ENCODE results near the gene MAP7D2. TPM values are rescaled to one million over a fixed set of nuclear protein-coding genes. Genes with fewer than 3 reads are reported as not detected.

The MAP7D2 gene
- total RNA-seq, 2 experiments from 2014 or later, result 0.69 to 0.83 TPM

DNA sequence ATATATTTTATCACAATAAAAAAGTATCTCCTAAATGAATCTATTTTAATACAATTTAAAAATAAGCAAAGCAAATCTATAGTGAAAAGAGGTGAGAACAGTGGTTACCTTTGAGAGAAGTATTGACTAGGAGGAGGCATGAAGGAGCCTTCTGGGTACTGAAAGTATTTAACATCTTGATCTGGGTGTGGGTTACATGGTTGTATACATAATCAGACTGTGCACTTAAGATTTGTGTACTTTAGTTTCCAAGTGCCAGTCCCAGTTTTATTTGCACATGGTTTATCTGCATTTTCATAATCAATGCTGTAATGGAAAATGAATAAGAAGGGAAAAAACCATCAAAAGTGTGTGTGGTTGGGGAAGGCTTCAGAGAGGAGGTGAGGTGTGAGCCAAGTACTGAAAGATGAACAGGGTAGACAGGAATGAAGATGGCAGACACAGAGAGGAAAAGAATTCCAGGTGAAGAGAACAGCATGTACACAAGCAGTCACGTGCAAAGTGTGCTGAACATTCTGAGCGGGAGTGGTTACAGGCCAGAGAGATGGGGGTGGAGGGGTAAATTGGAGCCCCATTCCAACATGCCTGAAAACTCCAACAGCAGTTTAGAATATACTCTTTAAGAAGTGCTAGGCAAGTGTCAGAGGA, 14.6 kb downstream of the MAP7D2 start:
- peaks cover 7% of the 10 kb centered on the region for H3K4me1 Mint-ChIP-seq (ENCODE audit: low read depth)
- intact Hi-C loops (cut with micrococcal nuclease), result no loop called here
- no peak for DNase-seq
- H3K27me3 Mint-ChIP-seq (ENCODE audit: low read depth), result no peaks in the 10 kb centered on the region
- H3K36me3 Mint-ChIP-seq (ENCODE audit: low read depth), result no peaks in the 10 kb centered on the region
- CTCF ChIA-PET, result no interaction called here
- no peak overlapping the region for H3K27ac Mint-ChIP-seq
- H3K9me3 Mint-ChIP-seq, result no peaks in the 10 kb centered on the region
- H3K4me3 Mint-ChIP-seq, result no peak overlapping the region

DNA sequence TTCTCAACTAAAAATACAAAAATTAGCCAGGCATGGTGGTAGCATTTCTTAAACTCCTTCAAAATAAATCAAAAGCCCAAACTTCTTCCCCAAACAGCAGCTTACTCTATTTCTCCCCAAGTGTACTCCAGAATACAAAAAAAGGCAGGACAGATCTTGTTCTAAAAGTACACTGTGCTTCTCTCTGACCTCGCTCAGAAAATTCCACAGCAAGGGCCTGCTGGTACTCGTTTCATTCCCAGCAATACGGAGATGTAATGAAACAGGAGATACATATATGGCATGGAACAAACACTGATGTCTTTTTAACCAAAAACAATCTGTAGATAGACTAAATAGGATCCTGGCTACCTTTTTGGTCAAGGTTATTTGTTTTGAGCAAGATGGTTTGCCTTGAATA, 25.2 kb downstream of the MAP7D2 start:
- intact Hi-C loops (cut with micrococcal nuclease), result no loop called here
- CTCF ChIA-PET, result no interaction called here

DNA sequence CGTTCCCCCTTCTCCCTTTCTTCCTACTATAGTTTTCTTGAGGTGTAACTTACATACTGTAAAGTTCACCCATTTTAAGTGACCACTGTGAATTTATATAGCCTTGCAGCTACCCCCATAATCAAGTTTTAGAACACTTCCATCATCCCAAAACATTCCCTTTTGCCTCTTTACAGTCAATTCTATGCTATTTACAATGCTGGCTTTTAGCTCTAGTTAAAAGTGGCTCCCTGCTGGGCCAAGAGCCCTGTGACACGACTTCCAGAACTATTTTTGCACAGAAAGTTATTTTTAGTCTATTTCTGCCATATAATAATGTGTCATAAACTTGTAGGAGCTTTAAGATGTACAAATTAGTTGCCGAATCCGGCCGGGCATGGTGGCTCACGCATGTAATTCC, 26.9 kb downstream of the MAP7D2 start:
- intact Hi-C loops (cut with micrococcal nuclease), result no loop called here
- CTCF ChIA-PET, result interaction anchor here (1.0 kb wide), 1 partner anchor 337 kb away, joined by 3 read pairs; no protein-coding TSS in a partner anchor

More for the DNA sequence above, 25.2 kb downstream of the MAP7D2 start:
- Mint-ChIP-seq H3K36me3 (ENCODE audit: low read depth) (no peaks in the 10 kb centered on the region), H3K27me3 (ENCODE audit: low read depth) (no peaks in the 10 kb centered on the region), H3K27ac (no peak overlapping the region), H3K4me3 (no peak overlapping the region), H3K4me1 (ENCODE audit: low read depth) (no peaks in the 10 kb centered on the region), H3K9me3 (no peaks in the 10 kb centered on the region)
- DNase-seq, result no peak

DNA sequence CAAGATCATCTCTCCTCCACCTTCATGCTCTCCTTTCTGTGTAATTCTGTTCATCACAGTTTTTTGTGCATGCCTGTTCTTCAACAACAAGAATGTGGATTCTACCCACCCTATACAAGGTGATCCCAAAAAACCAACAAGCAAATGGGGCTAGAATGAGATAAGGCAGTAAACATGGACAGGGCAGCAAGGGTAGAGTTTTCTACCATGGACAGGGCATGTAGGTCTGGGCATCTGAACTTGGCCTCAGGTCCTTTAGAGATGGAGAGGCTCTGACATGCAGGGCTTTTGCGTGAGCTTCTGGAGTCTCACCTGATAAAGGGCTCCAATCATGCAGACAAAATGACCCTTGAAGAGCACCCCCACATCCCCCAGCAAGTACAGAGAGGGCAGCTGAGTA, 36.4 kb downstream of the MAP7D2 start:
- no peaks in the 10 kb centered on the region for H3K4me1 Mint-ChIP-seq (ENCODE audit: low read depth)
- no peaks in the 10 kb centered on the region for H3K9me3 Mint-ChIP-seq
- DNase-seq, result no peak
- no peaks in the 10 kb centered on the region for H3K27me3 Mint-ChIP-seq (ENCODE audit: low read depth)
- CTCF ChIA-PET, result no interaction called here
- no peak overlapping the region for H3K4me3 Mint-ChIP-seq
- no peaks in the 10 kb centered on the region for H3K36me3 Mint-ChIP-seq (ENCODE audit: low read depth)
- intact Hi-C loops (cut with micrococcal nuclease), result no loop called here
- H3K27ac Mint-ChIP-seq, result no peak overlapping the region

More for the DNA sequence above, 26.9 kb downstream of the MAP7D2 start:
- no peaks in the 10 kb centered on the region for H3K4me1 Mint-ChIP-seq (ENCODE audit: low read depth)
- no peaks in the 10 kb centered on the region for H3K9me3 Mint-ChIP-seq
- DNase-seq, result no peak
- H3K36me3 Mint-ChIP-seq (ENCODE audit: low read depth), result no peaks in the 10 kb centered on the region
- no peak overlapping the region for H3K4me3 Mint-ChIP-seq
- H3K27me3 Mint-ChIP-seq (ENCODE audit: low read depth), result no peaks in the 10 kb centered on the region
- no peak overlapping the region for H3K27ac Mint-ChIP-seq

DNA sequence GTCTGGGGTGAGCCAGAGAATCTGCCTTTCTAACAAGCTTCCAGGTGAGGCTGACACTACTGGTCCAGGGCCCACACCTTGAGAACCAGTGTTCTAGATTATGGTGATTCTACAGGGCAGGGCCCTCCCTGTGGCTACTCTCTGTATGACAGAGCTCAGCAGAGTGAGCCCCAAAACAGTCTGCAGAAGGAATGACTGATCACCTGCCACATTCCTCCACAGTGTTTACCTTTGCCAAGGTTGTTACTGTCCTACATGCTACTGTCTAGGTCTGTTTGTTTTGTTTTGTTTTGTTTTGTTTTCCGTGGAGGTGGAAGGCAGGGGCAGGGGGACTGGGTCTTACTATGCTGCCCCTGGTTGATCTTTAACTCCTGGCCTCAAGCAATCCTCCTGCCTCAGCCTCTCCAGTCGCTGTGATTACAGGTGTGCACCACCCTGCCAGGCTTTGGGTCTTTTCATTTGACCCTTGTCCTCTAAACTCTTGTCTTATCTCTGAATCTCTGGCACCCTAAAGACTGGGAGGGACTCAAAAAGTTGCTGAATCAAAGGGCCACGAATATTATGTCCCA, 45.1 kb downstream of the MAP7D2 start:
- DNase-seq, result no peak
- H3K36me3 Mint-ChIP-seq (ENCODE audit: low read depth), result no peaks in the 10 kb centered on the region
- no peaks in the 10 kb centered on the region for H3K9me3 Mint-ChIP-seq
- intact Hi-C loops (cut with micrococcal nuclease), result no loop called here
- H3K27ac Mint-ChIP-seq, result no peak overlapping the region
- H3K4me3 Mint-ChIP-seq, result no peak overlapping the region
- no peaks in the 10 kb centered on the region for H3K27me3 Mint-ChIP-seq (ENCODE audit: low read depth)
- CTCF ChIA-PET, result interaction anchor here (0.5 to 1.2 kb wide), 4 partner anchors 40 to 1161 kb away, joined by 3 to 5 read pairs (median 4); no protein-coding TSS in a partner anchor
- H3K4me1 Mint-ChIP-seq (ENCODE audit: low read depth), result no peaks in the 10 kb centered on the region

DNA sequence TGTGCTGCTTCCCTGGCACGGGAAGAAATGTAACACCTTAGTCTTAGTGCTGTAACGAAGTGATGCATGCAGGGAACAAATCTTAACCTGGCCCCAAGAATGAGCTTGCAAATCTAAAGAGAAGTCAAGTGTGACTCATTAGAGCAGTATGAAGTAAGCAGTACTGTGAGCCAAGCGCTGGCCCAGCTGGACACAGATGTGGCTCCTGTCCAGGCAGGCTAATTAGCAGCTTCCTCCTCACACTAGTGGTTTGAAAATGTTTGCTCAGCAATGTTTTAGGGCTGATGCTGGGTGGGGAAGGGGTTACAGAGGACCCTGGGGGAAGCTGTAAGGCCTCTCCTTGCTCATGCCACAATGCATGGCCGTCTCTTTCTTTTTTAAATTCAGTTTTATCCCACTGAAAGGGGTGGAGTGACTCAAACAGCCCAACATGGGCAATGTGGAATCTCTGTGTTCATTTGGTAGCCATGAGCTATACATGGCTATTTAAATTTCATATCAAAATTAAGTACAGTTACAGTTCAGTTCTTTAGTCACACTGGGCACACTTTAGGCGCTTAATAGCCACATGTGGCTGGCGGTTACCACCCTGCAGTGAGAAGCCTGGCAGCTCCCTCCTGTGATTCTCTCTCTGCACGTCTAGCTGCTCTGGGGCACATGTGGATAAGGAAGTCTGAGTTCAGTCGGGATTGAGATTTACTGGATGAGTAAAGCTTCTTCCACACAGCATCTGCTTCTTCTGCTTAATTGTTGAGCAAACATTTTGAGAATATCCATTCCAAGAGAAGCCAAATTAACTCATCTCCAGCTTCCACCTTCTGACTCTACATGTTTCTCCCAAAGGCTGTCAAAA, 48.8 kb downstream of the MAP7D2 start:
- H3K36me3 Mint-ChIP-seq (ENCODE audit: low read depth), result no peaks in the 10 kb centered on the region
- intact Hi-C loops (cut with micrococcal nuclease), result loop anchor here (1.0 to 10.0 kb wide), 4 partner anchors 77 to 695 kb away; partner anchors contain the start of gene BCLAF3
- no peaks in the 10 kb centered on the region for H3K4me1 Mint-ChIP-seq (ENCODE audit: low read depth)
- no peak overlapping the region for H3K4me3 Mint-ChIP-seq
- H3K27me3 Mint-ChIP-seq (ENCODE audit: low read depth), result no peaks in the 10 kb centered on the region
- DNase-seq, result no peak
- CTCF ChIA-PET, result interaction anchor here (1.2 to 1.4 kb wide), 3 partner anchors 32 to 163 kb away, joined by 3 read pairs; no protein-coding TSS in a partner anchor
- no peak overlapping the region for H3K27ac Mint-ChIP-seq
- no peaks in the 10 kb centered on the region for H3K9me3 Mint-ChIP-seq

DNA sequence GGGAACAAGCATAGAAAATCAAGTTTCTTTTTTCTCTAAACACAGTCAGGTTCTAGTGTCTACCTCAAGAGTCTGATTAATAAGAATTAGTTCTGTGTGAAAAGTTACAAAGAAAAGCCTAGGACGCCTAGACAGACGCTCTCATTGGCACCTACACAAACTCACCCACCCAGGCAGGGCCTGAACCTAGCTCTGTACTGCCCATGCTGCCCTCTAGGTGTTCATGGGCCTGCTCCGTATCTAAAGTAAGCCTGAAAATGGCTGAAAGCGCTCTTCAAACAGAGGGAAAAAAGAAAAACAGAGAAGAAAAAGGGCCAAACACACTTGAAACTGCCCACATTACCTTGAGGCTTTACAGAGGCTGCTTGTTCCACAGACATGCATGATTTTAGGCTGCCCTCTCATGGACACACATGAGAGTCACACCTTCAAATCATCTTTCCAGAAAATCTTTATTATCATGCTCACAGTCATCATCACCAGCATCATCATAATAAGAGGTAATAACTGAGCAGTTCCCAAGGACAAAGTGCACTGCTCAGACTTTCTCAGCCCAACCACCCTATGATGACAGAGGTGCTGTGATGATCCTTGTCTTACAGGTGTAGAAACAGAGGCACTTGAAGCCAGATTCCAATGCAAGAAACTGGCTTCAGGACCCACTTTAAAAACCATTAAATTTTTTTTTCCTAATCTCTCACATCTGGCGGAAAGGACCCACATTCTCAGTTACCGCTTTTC, 49.6 kb downstream of the MAP7D2 start:
- Mint-ChIP-seq H3K36me3 (ENCODE audit: low read depth) (no peaks in the 10 kb centered on the region), H3K4me3 (no peak overlapping the region), H3K9me3 (no peaks in the 10 kb centered on the region), H3K4me1 (ENCODE audit: low read depth) (no peaks in the 10 kb centered on the region), H3K27ac (no peak overlapping the region), H3K27me3 (ENCODE audit: low read depth) (no peaks in the 10 kb centered on the region)
- intact Hi-C loops (cut with micrococcal nuclease), result loop anchor here (1.0 to 10.0 kb wide), 4 partner anchors 76 to 694 kb away; partner anchors contain the start of gene BCLAF3
- peak; percentile 44 for DNase-seq
- CTCF ChIA-PET, result interaction anchor here (0.7 to 2.3 kb wide), 4 partner anchors 32 to 162 kb away, joined by 3 to 7 read pairs (median 3); no protein-coding TSS in a partner anchor

DNA sequence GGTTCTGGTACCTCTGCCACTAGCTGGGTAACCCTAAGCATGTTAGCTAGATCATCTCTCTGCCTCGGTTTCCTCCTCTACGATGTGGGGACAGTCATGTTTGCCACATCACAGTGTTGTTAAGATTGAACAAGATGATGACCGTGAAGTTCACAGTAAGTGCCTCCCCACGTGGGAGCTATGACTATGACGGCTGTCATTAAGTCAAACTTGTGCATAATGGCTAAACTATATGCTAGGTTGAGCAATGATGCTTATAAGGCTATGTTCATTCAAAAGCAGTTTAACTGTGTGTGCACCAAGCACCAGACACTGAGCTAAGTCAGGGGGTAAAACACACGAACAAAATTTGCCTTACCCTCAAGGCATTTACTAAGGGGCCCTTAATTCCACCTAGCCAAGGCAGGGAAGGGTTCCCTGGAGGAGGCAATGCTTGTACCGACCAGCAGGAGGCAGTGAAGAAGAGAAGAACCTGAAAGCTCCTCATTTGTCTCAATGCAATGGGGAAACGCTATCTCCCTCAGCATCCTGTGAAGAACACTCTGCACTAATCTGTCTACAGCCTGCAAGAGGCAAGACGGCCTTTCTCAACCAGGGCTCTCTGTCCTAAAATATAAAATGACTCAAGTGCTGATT, 52.9 kb downstream of the MAP7D2 start:
- CTCF ChIA-PET, result interaction anchor here (0.6 kb wide), 1 partner anchor 158 kb away, joined by 7 read pairs; no protein-coding TSS in a partner anchor
- H3K4me1 Mint-ChIP-seq (ENCODE audit: low read depth), result peaks cover 4% of the 10 kb centered on the region
- peak; percentile 8 for DNase-seq

DNA sequence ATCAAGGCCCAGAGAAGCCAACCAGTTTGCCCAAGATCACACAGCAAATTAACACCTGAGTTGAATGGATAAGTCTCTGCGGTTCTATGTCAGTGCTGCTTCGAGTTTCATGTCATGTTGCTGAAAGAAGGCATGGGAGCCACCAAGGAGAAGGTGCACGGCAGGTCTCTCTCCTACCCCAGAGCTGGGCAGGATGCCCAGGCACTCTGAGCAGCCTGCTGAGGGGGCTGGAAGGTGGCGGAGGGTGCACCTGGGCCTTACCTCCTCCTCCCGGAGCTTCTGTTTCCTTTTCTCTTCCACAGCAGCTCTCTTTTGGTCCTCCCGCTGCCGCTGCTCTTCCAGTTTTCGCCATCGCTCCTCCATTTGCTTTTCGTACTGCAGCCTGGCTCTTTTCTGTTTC, 53.6 kb downstream of the MAP7D2 start:
- no peak overlapping the region for H3K4me3 Mint-ChIP-seq
- H3K27me3 Mint-ChIP-seq (ENCODE audit: low read depth), result no peaks in the 10 kb centered on the region
- no peaks in the 10 kb centered on the region for H3K9me3 Mint-ChIP-seq
- H3K36me3 Mint-ChIP-seq (ENCODE audit: low read depth), result no peaks in the 10 kb centered on the region
- CTCF ChIA-PET, result interaction anchor here (0.6 kb wide), 1 partner anchor 158 kb away, joined by 7 read pairs; no protein-coding TSS in a partner anchor
- H3K27ac Mint-ChIP-seq, result no peak overlapping the region
- H3K4me1 Mint-ChIP-seq (ENCODE audit: low read depth), result peaks cover 4% of the 10 kb centered on the region
- intact Hi-C loops (cut with micrococcal nuclease), result loop anchor here (5.0 to 10.0 kb wide), 2 partner anchors 379 to 518 kb away; no protein-coding TSS in a partner anchor
- DNase-seq, result no peak

More for the DNA sequence above, 52.9 kb downstream of the MAP7D2 start:
- no peaks in the 10 kb centered on the region for H3K36me3 Mint-ChIP-seq (ENCODE audit: low read depth)
- intact Hi-C loops (cut with micrococcal nuclease), result loop anchor here (5.0 to 10.0 kb wide), 2 partner anchors 378 to 519 kb away; no protein-coding TSS in a partner anchor
- no peak overlapping the region for H3K4me3 Mint-ChIP-seq
- H3K27ac Mint-ChIP-seq, result no peak overlapping the region
- no peaks in the 10 kb centered on the region for H3K27me3 Mint-ChIP-seq (ENCODE audit: low read depth)
- no peaks in the 10 kb centered on the region for H3K9me3 Mint-ChIP-seq

DNA sequence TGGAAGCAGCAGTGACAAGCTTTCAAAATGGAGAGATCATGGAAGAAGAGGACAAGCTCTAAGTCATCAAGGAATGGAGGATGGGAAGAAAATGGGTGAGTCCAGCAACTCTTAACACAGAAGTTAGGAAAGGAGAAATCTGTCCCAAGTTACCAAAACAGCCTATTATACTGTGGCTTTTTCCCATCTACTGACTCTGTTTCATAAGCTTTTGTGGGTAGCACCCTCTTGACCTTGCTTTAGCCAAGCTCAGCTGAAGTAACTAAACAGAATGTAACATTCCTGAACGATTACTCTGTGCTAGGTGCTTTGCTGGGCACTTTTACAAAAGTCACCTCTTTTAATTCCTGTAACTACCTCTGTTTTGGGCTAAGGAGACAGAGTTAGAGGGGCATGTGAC, 54.9 kb downstream of the MAP7D2 start:
- no peak for DNase-seq
- Mint-ChIP-seq H3K27ac (no peak overlapping the region), H3K9me3 (no peaks in the 10 kb centered on the region), H3K4me3 (no peak overlapping the region), H3K4me1 (ENCODE audit: low read depth) (peaks cover 4% of the 10 kb centered on the region), H3K27me3 (ENCODE audit: low read depth) (no peaks in the 10 kb centered on the region), H3K36me3 (ENCODE audit: low read depth) (no peaks in the 10 kb centered on the region)
- CTCF ChIA-PET, result interaction anchor here (0.6 to 1.7 kb wide), 2 partner anchors 84 to 157 kb away, joined by 3 to 5 read pairs; no protein-coding TSS in a partner anchor
- intact Hi-C loops (cut with micrococcal nuclease), result loop anchor here (5.0 to 10.0 kb wide), 2 partner anchors 380 to 517 kb away; no protein-coding TSS in a partner anchor

Measured in activated naive CD4-positive, alpha-beta T cell treated with anti-CD3 and anti-CD28 coated beads for 36 hours (primary cell).